Chondrocyte (in vitro differentiated cells): ENCODE data around the gene DCPS. TPM values are rescaled to one million over a fixed set of nuclear protein-coding genes. Genes with fewer than 3 reads are reported as not detected.

Experiments used
- DNase-seq: peaks from one replicate; pipeline ENCODE4 v3.0.0; 2021; ENCODE audit warnings: mixed read lengths, low spot score
- H3K27ac Mint-ChIP-seq: one replicate; pipeline ENCODE4 v1.8.0; 2021; ENCODE audit warnings: mild to moderate bottlenecking, moderate library complexity, mixed read lengths; ENCODE audit not compliant: unreplicated experiment
- H3K27me3 Mint-ChIP-seq: 2 replicates; pipeline ENCODE4 v1.8.0; 2021; ENCODE audit warnings: low read depth, mixed read lengths
- H3K36me3 Mint-ChIP-seq: 2 replicates; pipeline ENCODE4 v1.8.0; 2021; ENCODE audit warnings: low read depth, mixed read lengths
- H3K4me1 Mint-ChIP-seq: 2 replicates; pipeline ENCODE4 v1.8.0; 2021; ENCODE audit warnings: low read depth, mild to moderate bottlenecking, mixed read lengths
- H3K4me3 Mint-ChIP-seq: one replicate; pipeline ENCODE4 v1.8.0; 2021; ENCODE audit warnings: mild to moderate bottlenecking, moderate library complexity, mixed read lengths; ENCODE audit not compliant: unreplicated experiment
- H3K9me3 Mint-ChIP-seq: 2 replicates; pipeline ENCODE4 v1.8.0; 2021; ENCODE audit warnings: low read depth, mixed read lengths
- CTCF ChIP-seq: fragments of 200-600 bp; sonication (generic); IDR thresholded peaks from 2 replicates; pipeline ENCODE4 v1.5.0; 2021; ENCODE audit warnings: antibody characterized with exemption, mild to moderate bottlenecking, moderate library complexity
- total RNA-seq: library from RNA; stranded (reverse); gene quantifications from 3 replicates; pipeline ENCODE4 v1.2.1, GENCODE V29; 2021

Gene DCPS
- total RNA-seq, 1 donor from 2014 or later = 12.4 TPM

GRCh38 chr11:126281245-126281644 is 22.6 kb upstream of the DCPS start:
- Mint-ChIP-seq H3K9me3 (no peaks in the 10 kb centered on the region), H3K27ac (no peak overlapping the region), H3K27me3 (no peaks in the 10 kb centered on the region), H3K4me1 (peaks cover 22% of the 10 kb centered on the region), H3K4me3 (no peak overlapping the region), H3K36me3 (peaks cover 5% of the 10 kb centered on the region)
- no peak for DNase-seq
- no peak for TF ChIP-seq CTCF

GRCh38 chr11:126281666-126282175 is 22.1 kb upstream of the DCPS start:
- DNase-seq = no peak
- Mint-ChIP-seq H3K9me3 (no peaks in the 10 kb centered on the region), H3K27me3 (no peaks in the 10 kb centered on the region), H3K36me3 (peaks cover 5% of the 10 kb centered on the region), H3K4me3 (peak overlapping the region; percentile 98), H3K4me1 (peaks cover 22% of the 10 kb centered on the region), H3K27ac (peak overlapping the region; percentile 87)
- TF ChIP-seq CTCF = no peak

- no peak for DNase-seq
- no peaks in the 10 kb centered on the region for H3K27me3 Mint-ChIP-seq
- peak overlapping the region; percentile 87 for H3K27ac Mint-ChIP-seq
- no peaks in the 10 kb centered on the region for H3K9me3 Mint-ChIP-seq
- H3K36me3 Mint-ChIP-seq = peaks cover 3% of the 10 kb centered on the region
- peak overlapping the region; percentile 98 for H3K4me3 Mint-ChIP-seq
- H3K4me1 Mint-ChIP-seq = peaks cover 22% of the 10 kb centered on the region
- TF ChIP-seq CTCF = no peak
These were observed 21.5 kb upstream of the DCPS start for GRCh38 chr11:126282361-126282735.

GRCh38 chr11:126282736-126283591 is 20.9 kb upstream of the DCPS start, which contains the start of gene TIRAP:
Gene TIRAP (plus strand): TSS chr11:126283093. CDS start chr11:126290895, 7,802 bp downstream.
- Mint-ChIP-seq H3K36me3 (peaks cover under 1% of the 10 kb centered on the region), H3K9me3 (no peaks in the 10 kb centered on the region), H3K4me1 (peaks cover 22% of the 10 kb centered on the region), H3K27ac (peak within 1 kb of the TSS; percentile 98), H3K4me3 (peak within 1 kb of the TSS; percentile 98), H3K27me3 (no peaks in the 10 kb centered on the region)
- no peak for TF ChIP-seq CTCF
- no peak for DNase-seq

GRCh38 chr11:126284829-126285228 is 19.0 kb upstream of the DCPS start:
- H3K27me3 Mint-ChIP-seq = no peaks in the 10 kb centered on the region
- H3K4me1 Mint-ChIP-seq = peaks cover 22% of the 10 kb centered on the region
- H3K36me3 Mint-ChIP-seq = no peaks in the 10 kb centered on the region
- TF ChIP-seq CTCF = no peak
- H3K9me3 Mint-ChIP-seq = no peaks in the 10 kb centered on the region
- H3K27ac Mint-ChIP-seq = peak overlapping the region; percentile 37
- no peak for DNase-seq
- H3K4me3 Mint-ChIP-seq = no peak overlapping the region
